ENCODE measurements around the gene KHK.
A peak's percentile ranks its signal among the peaks of the same experiment; 100 is the strongest.
"Not testable (repeated sequence)": the region's sequence is repeated elsewhere in the genome, so short reads cannot be mapped to it uniquely, and the experiment has no call there.

Gene KHK

DNA sequence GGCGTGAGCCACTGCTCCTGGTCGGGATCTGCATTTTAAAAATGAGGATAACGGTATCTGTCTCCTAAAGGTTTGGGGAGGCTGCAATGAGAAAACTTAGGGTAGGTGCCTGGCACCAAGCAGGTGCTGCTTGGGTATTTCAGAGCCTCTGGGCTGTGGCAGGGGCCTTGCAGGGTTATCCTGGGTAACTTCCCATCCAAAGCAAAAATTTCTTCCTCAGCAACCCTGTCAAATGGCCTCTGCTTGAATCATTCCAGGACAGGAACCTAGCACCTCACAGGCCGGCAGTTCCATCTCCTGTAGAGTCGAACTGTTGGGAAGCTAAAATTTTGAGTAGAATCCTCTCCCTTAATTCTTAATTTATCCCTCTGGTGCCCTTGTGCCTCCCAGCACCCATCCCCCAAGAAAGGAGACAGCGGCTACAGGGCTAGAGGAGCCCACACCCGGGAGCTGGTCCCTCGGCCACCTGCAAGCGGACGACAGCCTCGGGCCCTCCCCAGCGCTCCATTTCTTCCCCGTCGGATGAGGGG is 31.5 kb downstream of the KHK start:
- no peaks in the 10 kb centered on the region for H3K79me1 ChIP-seq (ENCODE audit: low read depth, low read length)
- WGBS, 2 donors (ENCODE audit: extremely low coverage in 2 of 2, insufficient read length in 2 of 2, insufficient replicate concordance in 1 of 2) = no CpG with 5 or more reads among the region's 14 CpGs
- no peak overlapping the region for H2BK5ac ChIP-seq (ENCODE audit: low read length)
- peak overlapping the region; percentile 43 for H2BK15ac ChIP-seq (ENCODE audit: low read length)
- peaks cover 5 to 6% of the 10 kb centered on the region in 2 donors for H3K4me1 ChIP-seq (ENCODE audit: control insufficient read depth in 2 of 2, insufficient read depth in 1 of 2, low read depth in 1 of 2, low read length in 2 of 2)
- no peaks in the 10 kb centered on the region for H3K36me3 ChIP-seq (replicated peaks in 1 of 2; ENCODE audit: control insufficient read depth in 2 of 2, insufficient read depth in 2 of 2, low read length in 2 of 2)
- no peak overlapping the region for H3K9ac ChIP-seq (ENCODE audit: low read depth, low read length, poor library complexity)
- peak overlapping the region; percentile 12 for H3K23ac ChIP-seq (ENCODE audit: low read depth, low read length, poor library complexity)
- no peak overlapping the region for H3K27ac ChIP-seq (replicated peaks; ENCODE audit: low read length)
- no peak overlapping the region for H3K18ac ChIP-seq (ENCODE audit: low read length)
- DNase-seq (ENCODE audit: low spot score) = no peak
- H3K4me3 ChIP-seq (ENCODE audit: low read length in 2 of 2) = peak overlapping the region in 1 of 2 donors; percentile 76
- H2BK120ac ChIP-seq (ENCODE audit: low read depth, low read length) = no peak overlapping the region
- no peak overlapping the region for H3K14ac ChIP-seq (ENCODE audit: low read length)
- no peak overlapping the region for H3K4ac ChIP-seq (ENCODE audit: low read length)
- H2BK12ac ChIP-seq (ENCODE audit: low read length) = peak overlapping the region; percentile 26
- no peak overlapping the region for H4K91ac ChIP-seq (ENCODE audit: low read depth, low read length, poor library complexity)
- H4K8ac ChIP-seq (ENCODE audit: low read depth, low read length) = no peak overlapping the region
- peak overlapping the region; percentile 90 for H2AFZ ChIP-seq (ENCODE audit: low read length)
- peaks cover 6 to 85% (median 30%) of the 10 kb centered on the region in 3 experiments for H3K27me3 ChIP-seq (ENCODE audit: control insufficient read depth in 3 of 3, insufficient read depth in 3 of 3, low read depth in 1 of 3, low read length in 3 of 3)
- peaks cover 0 to 4% of the 10 kb centered on the region in 2 donors for H3K9me3 ChIP-seq (replicated peaks in 1 of 2; ENCODE audit: control insufficient read depth in 2 of 2, insufficient read depth in 1 of 2, low read depth in 1 of 2, low read length in 2 of 2)
- peak overlapping the region; percentile 95 for H3K4me2 ChIP-seq (ENCODE audit: insufficient read depth, low read length, poor library complexity, severe bottlenecking)
- H2AK5ac ChIP-seq (ENCODE audit: low read depth, low read length) = peak overlapping the region; percentile 91

DNA sequence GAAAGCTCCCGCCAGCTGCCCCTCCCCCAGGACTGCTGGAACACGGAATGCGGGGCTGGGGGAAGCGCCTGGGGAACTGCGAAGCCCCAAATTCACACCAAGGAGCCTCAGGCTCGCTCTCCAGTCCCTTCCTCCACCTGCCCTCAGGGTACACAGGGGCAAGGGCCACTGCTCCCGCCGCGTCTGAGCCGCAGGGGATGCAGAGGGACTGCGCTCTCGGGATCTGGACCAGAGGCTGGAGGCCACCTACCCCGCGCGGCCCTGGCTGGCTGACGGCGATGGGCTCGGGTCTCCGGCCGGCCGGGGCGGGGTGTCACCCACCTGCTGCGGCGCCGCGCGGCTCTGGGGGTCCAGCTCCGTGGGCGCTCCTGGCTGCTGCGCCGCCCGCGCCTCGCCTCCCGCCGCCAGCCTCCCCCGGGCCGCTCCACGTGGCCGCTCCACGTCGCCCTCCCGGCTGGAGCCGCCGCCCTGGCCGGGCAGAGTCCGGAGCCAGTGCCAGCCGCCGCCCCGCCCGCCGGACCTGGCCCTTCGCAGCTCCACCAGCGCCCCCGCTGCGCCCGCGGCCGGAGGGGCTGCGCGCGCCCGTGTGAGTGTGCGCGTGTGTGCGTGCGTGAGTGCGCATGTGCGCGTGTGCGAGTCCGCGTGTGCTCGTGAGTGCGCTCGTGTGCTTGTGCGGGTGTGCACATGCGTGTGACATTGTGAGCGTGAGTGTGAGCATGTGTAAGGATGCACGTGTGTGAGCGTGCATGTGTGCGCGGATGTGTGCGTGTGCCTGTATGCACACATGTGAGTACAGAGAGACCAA is 32.2 kb downstream of the KHK start, which contains the start of gene CGREF1:
Gene CGREF1, minus strand, starts transcription at position 604 of the 805 bp plus-strand sequence. CDS start 14,762 bp downstream, outside the sequence.
- peaks cover 6 to 85% (median 33%) of the 10 kb centered on the region in 3 experiments for H3K27me3 ChIP-seq (ENCODE audit: control insufficient read depth in 3 of 3, insufficient read depth in 3 of 3, low read depth in 1 of 3, low read length in 3 of 3)
- peak within 1 kb of the TSS; percentile 43 for H2BK15ac ChIP-seq (ENCODE audit: low read length)
- no peak within 1 kb of the TSS for H3K4ac ChIP-seq (ENCODE audit: low read length)
- peak within 1 kb of the TSS; percentile 12 for H3K23ac ChIP-seq (ENCODE audit: low read depth, low read length, poor library complexity)
- no CpG with 5 or more reads among the region's 84 CpGs for WGBS, 2 donors (ENCODE audit: extremely low coverage in 2 of 2, insufficient read length in 2 of 2, insufficient replicate concordance in 1 of 2)
- peak within 1 kb of the TSS; percentile 88 for H3K18ac ChIP-seq (ENCODE audit: low read length)
- H4K91ac ChIP-seq (ENCODE audit: low read depth, low read length, poor library complexity) = no peak within 1 kb of the TSS
- H3K4me1 ChIP-seq (ENCODE audit: control insufficient read depth in 2 of 2, insufficient read depth in 1 of 2, low read depth in 1 of 2, low read length in 2 of 2) = peaks cover 6 to 8% of the 10 kb centered on the region in 2 donors
- H3K79me1 ChIP-seq (ENCODE audit: low read depth, low read length) = no peaks in the 10 kb centered on the region
- peak within 1 kb of the TSS; percentile 87 for H3K9ac ChIP-seq (ENCODE audit: low read depth, low read length, poor library complexity)
- peak within 1 kb of the TSS; percentile 90 for H2AFZ ChIP-seq (ENCODE audit: low read length)
- no peak within 1 kb of the TSS for H2BK5ac ChIP-seq (ENCODE audit: low read length)
- H3K4me3 ChIP-seq (ENCODE audit: low read length in 2 of 2) = peak within 1 kb of the TSS; percentile 43 to 76
- H4K8ac ChIP-seq (ENCODE audit: low read depth, low read length) = no peak within 1 kb of the TSS
- H2BK120ac ChIP-seq (ENCODE audit: low read depth, low read length) = no peak within 1 kb of the TSS
- no peak for DNase-seq (ENCODE audit: low spot score)
- peak within 1 kb of the TSS; percentile 91 for H2AK5ac ChIP-seq (ENCODE audit: low read depth, low read length)
- peak within 1 kb of the TSS; percentile 59 for H2BK12ac ChIP-seq (ENCODE audit: low read length)
- peaks cover 0 to 4% of the 10 kb centered on the region in 2 donors for H3K9me3 ChIP-seq (replicated peaks in 1 of 2; ENCODE audit: control insufficient read depth in 2 of 2, insufficient read depth in 1 of 2, low read depth in 1 of 2, low read length in 2 of 2)
- peak within 1 kb of the TSS; percentile 39 for H3K14ac ChIP-seq (ENCODE audit: low read length)
- no peaks in the 10 kb centered on the region for H3K36me3 ChIP-seq (replicated peaks in 1 of 2; ENCODE audit: control insufficient read depth in 2 of 2, insufficient read depth in 2 of 2, low read length in 2 of 2)
- peak within 1 kb of the TSS; percentile 95 for H3K4me2 ChIP-seq (ENCODE audit: insufficient read depth, low read length, poor library complexity, severe bottlenecking)
- no peak within 1 kb of the TSS for H3K27ac ChIP-seq (replicated peaks; ENCODE audit: low read length)

DNA sequence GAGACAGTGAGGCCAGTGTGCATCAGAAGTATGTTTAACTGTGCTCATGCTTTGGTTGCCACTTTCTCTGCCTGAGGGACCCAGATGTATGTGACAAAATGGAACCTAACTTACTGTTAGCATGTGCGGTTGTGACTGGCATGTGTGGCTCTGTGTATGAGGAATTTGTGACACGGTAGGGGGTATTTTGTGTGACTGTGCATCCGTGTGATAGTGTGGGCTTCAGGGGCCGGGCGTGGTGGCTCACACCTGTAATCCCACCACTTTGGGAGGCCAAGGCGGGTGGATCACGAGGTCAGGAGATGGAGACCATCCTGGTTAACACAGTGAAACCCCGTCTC is 32.7 kb downstream of the KHK start:
- H3K4me2 ChIP-seq (ENCODE audit: insufficient read depth, low read length, poor library complexity, severe bottlenecking) = peak overlapping the region; percentile 95
- not testable (repeated sequence) for H2BK5ac ChIP-seq (ENCODE audit: low read length); H3K79me1 ChIP-seq (ENCODE audit: low read depth, low read length); H4K8ac ChIP-seq (ENCODE audit: low read depth, low read length); H2BK15ac ChIP-seq (ENCODE audit: low read length); H2BK120ac ChIP-seq (ENCODE audit: low read depth, low read length); H3K27ac ChIP-seq (replicated peaks; ENCODE audit: low read length); DNase-seq (ENCODE audit: low spot score); H3K36me3 ChIP-seq (replicated peaks in 1 of 2; ENCODE audit: control insufficient read depth in 2 of 2, insufficient read depth in 2 of 2, low read length in 2 of 2); H3K4ac ChIP-seq (ENCODE audit: low read length); H3K9me3 ChIP-seq (replicated peaks in 1 of 2; ENCODE audit: control insufficient read depth in 2 of 2, insufficient read depth in 1 of 2, low read depth in 1 of 2, low read length in 2 of 2); H4K91ac ChIP-seq (ENCODE audit: low read depth, low read length, poor library complexity)
- H3K4me3 ChIP-seq (ENCODE audit: low read length in 2 of 2) = peak overlapping the region; percentile 43 to 76
- WGBS, 2 donors (ENCODE audit: extremely low coverage in 2 of 2, insufficient read length in 2 of 2, insufficient replicate concordance in 1 of 2) = no CpG with 5 or more reads among the region's 8 CpGs
- peak overlapping the region; percentile 59 for H2BK12ac ChIP-seq (ENCODE audit: low read length)
- H3K27me3 ChIP-seq (ENCODE audit: control insufficient read depth in 3 of 3, insufficient read depth in 3 of 3, low read depth in 1 of 3, low read length in 3 of 3) = peaks cover 6 to 88% (median 33%) of the 10 kb centered on the region in 3 experiments
- H2AFZ ChIP-seq (ENCODE audit: low read length) = peak overlapping the region; percentile 90
- peak overlapping the region; percentile 12 for H3K23ac ChIP-seq (ENCODE audit: low read depth, low read length, poor library complexity)
- peaks cover 6 to 11% of the 10 kb centered on the region in 2 donors for H3K4me1 ChIP-seq (ENCODE audit: control insufficient read depth in 2 of 2, insufficient read depth in 1 of 2, low read depth in 1 of 2, low read length in 2 of 2)
- peak overlapping the region; percentile 88 for H3K18ac ChIP-seq (ENCODE audit: low read length)
- H2AK5ac ChIP-seq (ENCODE audit: low read depth, low read length) = peak overlapping the region; percentile 91
- peak overlapping the region; percentile 39 for H3K14ac ChIP-seq (ENCODE audit: low read length)
- H3K9ac ChIP-seq (ENCODE audit: low read depth, low read length, poor library complexity) = peak overlapping the region; percentile 87

DNA sequence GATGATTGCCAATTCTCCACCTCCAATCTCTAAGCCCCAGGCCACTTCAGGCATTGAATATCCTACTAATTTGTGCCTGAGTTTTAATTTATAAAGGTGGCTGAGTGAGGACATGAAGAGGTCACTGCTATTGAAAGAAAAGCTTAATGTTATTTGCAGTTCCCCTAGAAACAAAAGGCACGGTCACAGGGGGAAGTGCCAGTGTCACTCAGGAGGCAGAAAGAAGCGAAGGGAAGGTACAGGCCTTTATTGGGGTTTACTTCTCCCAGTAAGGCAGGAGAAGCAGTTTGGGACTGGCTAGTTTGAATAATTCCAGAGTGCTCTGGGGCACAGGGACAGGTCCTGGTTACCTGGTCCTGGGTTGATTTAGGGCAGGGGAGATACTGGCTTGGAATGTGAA is 35.3 kb downstream of the KHK start:
- Histone ChIP-seq H3K14ac (ENCODE audit: low read length) (no peak overlapping the region), H3K9ac (ENCODE audit: low read depth, low read length, poor library complexity) (no peak overlapping the region), H3K36me3 (replicated peaks in 1 of 2; ENCODE audit: control insufficient read depth in 2 of 2, insufficient read depth in 2 of 2, low read length in 2 of 2) (no peaks in the 10 kb centered on the region), H3K4ac (ENCODE audit: low read length) (no peak overlapping the region), H2BK15ac (ENCODE audit: low read length) (no peak overlapping the region), H4K91ac (ENCODE audit: low read depth, low read length, poor library complexity) (no peak overlapping the region), H3K27me3 (ENCODE audit: control insufficient read depth in 3 of 3, insufficient read depth in 3 of 3, low read depth in 1 of 3, low read length in 3 of 3) (peaks cover 6 to 77% (median 33%) of the 10 kb centered on the region in 3 experiments), H3K4me3 (ENCODE audit: low read length in 2 of 2) (no peak overlapping the region), H3K4me1 (ENCODE audit: control insufficient read depth in 2 of 2, insufficient read depth in 1 of 2, low read depth in 1 of 2, low read length in 2 of 2) (peaks cover 6 to 11% of the 10 kb centered on the region in 2 donors), H2BK120ac (ENCODE audit: low read depth, low read length) (no peak overlapping the region), H2AFZ (ENCODE audit: low read length) (no peak overlapping the region), H3K18ac (ENCODE audit: low read length) (no peak overlapping the region), H3K9me3 (replicated peaks in 1 of 2; ENCODE audit: control insufficient read depth in 2 of 2, insufficient read depth in 1 of 2, low read depth in 1 of 2, low read length in 2 of 2) (peaks cover 0 to 4% of the 10 kb centered on the region in 2 donors), H3K23ac (ENCODE audit: low read depth, low read length, poor library complexity) (no peak overlapping the region), H3K27ac (replicated peaks; ENCODE audit: low read length) (no peak overlapping the region), H2BK12ac (ENCODE audit: low read length) (no peak overlapping the region), H4K8ac (ENCODE audit: low read depth, low read length) (no peak overlapping the region), H2BK5ac (ENCODE audit: low read length) (no peak overlapping the region), H2AK5ac (ENCODE audit: low read depth, low read length) (no peak overlapping the region), H3K79me1 (ENCODE audit: low read depth, low read length) (no peaks in the 10 kb centered on the region), H3K4me2 (ENCODE audit: insufficient read depth, low read length, poor library complexity, severe bottlenecking) (no peak overlapping the region)
- no CpG with 5 or more reads among the region's 2 CpGs for WGBS, 2 donors (ENCODE audit: extremely low coverage in 2 of 2, insufficient read length in 2 of 2, insufficient replicate concordance in 1 of 2)
- DNase-seq (ENCODE audit: low spot score) = no peak

Measured in neuronal stem cell (in vitro differentiated cells).